HL-60/S4 (cell line): Measurements from ENCODE around the gene SERPINI1.
"Not testable (repeated sequence)": the region's sequence is repeated elsewhere in the genome, so short reads cannot be mapped to it uniquely, and the experiment has no call there.

Experiments used
- in situ Hi-C: fragments of 300-500 bp; cut with MboI; formaldehyde crosslinking; loops from 2 replicates; pipeline ENCODE4 v1.14.3; 2022; ENCODE audit warnings: low sequenced_read_pairs

SERPINI1 gene

GRCh38 chr3:167783781-167784180 lies 48.3 kb downstream of the SERPINI1 start:
- in situ Hi-C loops: no loop called here

- in situ Hi-C loops: no loop called here
Measured at GRCh38 chr3:167785790-167786189, 50.3 kb downstream of the SERPINI1 start.

GRCh38 chr3:167787440-167787839 lies 51.9 kb downstream of the SERPINI1 start:
- in situ Hi-C loops: no loop called here

- in situ Hi-C loops: no loop called here
Measured at GRCh38 chr3:167798443-167798842, 62.9 kb downstream of the SERPINI1 start.

GRCh38 chr3:167808910-167809309 lies 73.4 kb downstream of the SERPINI1 start:
- in situ Hi-C loops: no loop called here

GRCh38 chr3:167810236-167810635 lies 74.7 kb downstream of the SERPINI1 start:
- in situ Hi-C loops: no loop called here

GRCh38 chr3:167811031-167811430 lies 75.5 kb downstream of the SERPINI1 start:
- in situ Hi-C loops: no loop called here

GRCh38 chr3:167813169-167814123 lies 77.9 kb downstream of the SERPINI1 start:
- in situ Hi-C loops: no loop called here

- in situ Hi-C loops: no loop called here
Measured at GRCh38 chr3:167814441-167814951, 79.0 kb downstream of the SERPINI1 start.

GRCh38 chr3:167816953-167817352 lies 81.4 kb downstream of the SERPINI1 start:
- in situ Hi-C loops: no loop called here

GRCh38 chr3:167820102-167820865 lies 84.8 kb downstream of the SERPINI1 start:
- in situ Hi-C loops: no loop called here

GRCh38 chr3:167821248-167821805 lies 85.8 kb downstream of the SERPINI1 start:
- in situ Hi-C loops: no loop called here

GRCh38 chr3:167823738-167824137 lies 88.2 kb downstream of the SERPINI1 start:
- in situ Hi-C loops: no loop called here

- in situ Hi-C loops: not testable (repeated sequence)
Measured at GRCh38 chr3:167827588-167827987, 92.1 kb downstream of the SERPINI1 start.

- in situ Hi-C loops: no loop called here
Measured at GRCh38 chr3:167829071-167829470, 93.5 kb downstream of the SERPINI1 start.

- in situ Hi-C loops: no loop called here
Measured at GRCh38 chr3:167830007-167830406, 94.5 kb downstream of the SERPINI1 start.

- in situ Hi-C loops: no loop called here
Measured at GRCh38 chr3:167835359-167835758, 99.8 kb downstream of the SERPINI1 start.

- in situ Hi-C loops: no loop called here
Measured at GRCh38 chr3:167835953-167836352, 100.4 kb downstream of the SERPINI1 start.

- in situ Hi-C loops: no loop called here
Measured at GRCh38 chr3:167837466-167837865, 101.9 kb downstream of the SERPINI1 start.

- in situ Hi-C loops: no loop called here
Measured at GRCh38 chr3:167839460-167840134, 104.1 kb downstream of the SERPINI1 start.

GRCh38 chr3:167840247-167840646 lies 104.7 kb downstream of the SERPINI1 start:
- in situ Hi-C loops: no loop called here
